K562 (cell line): ENCODE results near the gene USP20. TPM values are rescaled to one million over a fixed set of nuclear protein-coding genes. Genes with fewer than 3 reads are reported as not detected.

ENCODE experiments used
- ADNP ChIP-seq: fragments of 200-800 bp; sonication (Bioruptor generic); IDR thresholded peaks from 2 replicates; pipeline ENCODE4 v1.6.1; 2016; ENCODE audit warnings: missing genetic modification characterization, missing compliant biosample characterization
- BRD4 ChIP-seq: fragments of 200-600 bp; sonication (generic); IDR thresholded peaks from 2 replicates; pipeline ENCODE4 v1.6.1; 2017; ENCODE audit warnings: inconsistent platforms
- DDX20 ChIP-seq: fragments of 450-650 bp; IDR thresholded peaks from 2 replicates; pipeline ENCODE4 v1.6.1; 2016; ENCODE audit warnings: missing genetic modification characterization, low read depth, mild to moderate bottlenecking, missing compliant biosample characterization, moderate library complexity
- ERF ChIP-seq: fragments of 450-650 bp; formaldehyde crosslinking; IDR thresholded peaks from 2 replicates; pipeline ENCODE4 v1.4.0; 2020; ENCODE audit warnings: mild to moderate bottlenecking, mixed read lengths
- ETV1 ChIP-seq: fragments of 450-650 bp; conservative IDR thresholded peaks from 2 replicates; pipeline ENCODE4 v1.6.1; 2016; ENCODE audit warnings: missing genetic modification characterization, control low read depth, low read depth, missing compliant biosample characterization
- EWSR1 ChIP-seq: fragments of 450-650 bp; IDR thresholded peaks from 2 replicates; pipeline ENCODE4 v1.6.1; 2018; ENCODE audit warnings: borderline replicate concordance, mild to moderate bottlenecking, low read depth, moderate library complexity; ENCODE audit not compliant: partially characterized antibody
- GATAD2A ChIP-seq: fragments of 450-650 bp; IDR thresholded peaks from 2 replicates; pipeline ENCODE4 v1.6.1; 2017
- HDGF ChIP-seq: fragments of 450-650 bp; IDR thresholded peaks from 2 replicates; pipeline ENCODE4 v1.6.1; 2016
- HMG20B ChIP-seq: fragments of 250-450 bp; sonication (Bioruptor Pico); IDR thresholded peaks from 2 replicates; pipeline ENCODE4 v1.5.0; 2021; ENCODE audit warnings: mild to moderate bottlenecking
- KAT8 ChIP-seq: fragments of 450-650 bp; IDR thresholded peaks from 2 replicates; pipeline ENCODE4 v1.6.1; 2016; ENCODE audit warnings: low read depth, mild to moderate bottlenecking
- MBD2 ChIP-seq: sonication (generic); IDR thresholded peaks from 2 replicates; pipeline ENCODE4 v1.6.1; 2016; ENCODE audit warnings: low read depth, borderline replicate concordance
- PPARD ChIP-seq: fragments of 250-450 bp; sonication (Bioruptor Pico); IDR thresholded peaks from 2 replicates; pipeline ENCODE4 v1.8.0; 2022; ENCODE audit warnings: inconsistent platforms, mild to moderate bottlenecking, moderate library complexity
- RB1 ChIP-seq: fragments of 450-650 bp; IDR thresholded peaks from 2 replicates; pipeline ENCODE4 v1.6.1; 2017; ENCODE audit warnings: low read depth, mild to moderate bottlenecking
- SETDB1 ChIP-seq: IDR thresholded peaks from one replicate; pipeline ENCODE4 v1.6.1; 2012; ENCODE audit warnings: low read length, control low read depth, inconsistent platforms
- SP1 ChIP-seq: sonication (generic); formaldehyde crosslinking; IDR thresholded peaks from 2 replicates; pipeline ENCODE4 v1.8.1; 2022; ENCODE audit warnings: mild to moderate bottlenecking, missing genetic modification reagents
- ZNF23 ChIP-seq: fragments of 250-450 bp; sonication (Bioruptor Pico); IDR thresholded peaks from 2 replicates; pipeline ENCODE4 v1.4.0; 2020; ENCODE audit warnings: mild to moderate bottlenecking
- ZNF253 ChIP-seq: fragments of 250-450 bp; sonication (Bioruptor Pico); conservative IDR thresholded peaks from 2 replicates; pipeline ENCODE4 v1.6.1; 2021; ENCODE audit warnings: mild to moderate bottlenecking
- ZNF644 ChIP-seq: fragments of 200-800 bp; sonication (Bioruptor generic); IDR thresholded peaks from 2 replicates; pipeline ENCODE4 v1.6.1; 2016; ENCODE audit warnings: low read depth, missing genetic modification characterization, missing compliant biosample characterization
- polyA plus RNA-seq, 8 experiments: library from polyadenylated mRNA; depleted of rRNA in 4 of 8; stranded (reverse) in 5 of 8; unstranded in 3 of 8; fragments of >200 nt; fragmentation: Nextera tagmentation in 2 of 8; fragmentation: Illumina TruSeq in 1 of 8; extraction: Ambion mirVana in 2 of 8; extraction: Trizol in 1 of 8; gene quantifications; 2 replicates each; pipeline versions ENCODE4 v1.2.1 to v1.2.3, GENCODE V29; 2011 to 2014; ENCODE audit warnings: inconsistent platforms in 1 of 8, missing spikeins in 1 of 8
- total RNA-seq, 7 experiments: library from RNA; depleted of rRNA in 6 of 7; stranded (reverse); fragments of >200 nt in 6 of 7; fragmentation: Illumina TruSeq in 2 of 7; extraction: Trizol in 2 of 7; gene quantifications; 2 replicates each; pipeline versions ENCODE4 v1.2.1 to v1.2.3, GENCODE V29; 2011 to 2021; ENCODE audit warnings: low replicate concordance in 1 of 7
- TF ChIP-seq, protein P1 (sequence below): fragments of 450-650 bp; formaldehyde crosslinking; IDR thresholded peaks from 2 replicates; pipeline ENCODE4 v1.4.0; 2020; ENCODE audit warnings: mild to moderate bottlenecking, mixed read lengths
- TF ChIP-seq, protein P2 (sequence below): fragments of 250-450 bp; sonication (Bioruptor Pico); IDR thresholded peaks from 2 replicates; pipeline ENCODE4 v1.4.0; 2020
- TF ChIP-seq, protein P3 (sequence below): fragments of 250-450 bp; sonication (Bioruptor Pico); IDR thresholded peaks from 2 replicates; pipeline ENCODE4 v1.4.0; 2020; ENCODE audit warnings: borderline replicate concordance

USP20 gene
- total and polyA plus RNA-seq, 9 of the 15 experiments (the other 6 are each of a cell fraction or from before 2014, with no cell fraction given), result 1.9 to 136 (median 49.1) TPM

DNA sequence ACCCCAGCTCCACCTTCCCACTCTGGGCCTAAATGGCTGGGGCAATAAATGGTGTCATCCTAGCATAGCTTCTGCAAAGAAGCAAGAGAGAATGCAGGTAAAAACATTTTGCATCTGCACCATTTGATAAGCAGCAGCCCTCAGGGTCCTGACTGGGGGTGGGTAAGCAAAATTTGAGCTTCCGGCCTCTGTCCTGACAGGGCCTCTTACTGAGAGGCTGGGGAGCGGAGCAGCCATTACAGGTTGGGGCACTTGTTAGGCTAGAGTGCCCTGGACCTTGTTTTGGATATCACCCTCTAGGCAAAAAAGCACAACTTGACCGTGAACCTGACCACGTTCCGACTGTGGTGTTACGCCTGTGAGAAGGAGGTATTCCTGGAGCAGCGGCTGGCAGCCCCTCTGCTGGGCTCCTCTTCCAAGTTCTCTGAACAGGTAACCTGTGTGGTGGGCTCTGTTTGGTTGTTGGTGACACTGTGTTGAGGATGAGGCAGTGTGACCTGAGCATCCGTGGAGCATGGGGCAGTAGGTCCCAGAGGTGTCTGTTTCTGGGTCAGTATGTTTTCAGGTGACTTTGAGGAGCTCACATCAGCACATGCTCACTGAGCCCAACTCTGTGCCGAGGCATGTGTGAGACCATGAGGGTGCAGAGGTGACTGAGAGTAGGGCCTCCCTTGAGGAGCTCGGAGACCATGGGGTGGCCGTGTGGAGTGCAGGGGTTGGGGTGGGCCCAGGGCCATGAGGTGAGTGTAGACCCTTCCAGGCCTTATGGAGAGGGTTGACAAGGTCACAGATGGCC is 23.1 kb downstream of the USP20 start (continued):
- TF ChIP-seq, protein P1, sequence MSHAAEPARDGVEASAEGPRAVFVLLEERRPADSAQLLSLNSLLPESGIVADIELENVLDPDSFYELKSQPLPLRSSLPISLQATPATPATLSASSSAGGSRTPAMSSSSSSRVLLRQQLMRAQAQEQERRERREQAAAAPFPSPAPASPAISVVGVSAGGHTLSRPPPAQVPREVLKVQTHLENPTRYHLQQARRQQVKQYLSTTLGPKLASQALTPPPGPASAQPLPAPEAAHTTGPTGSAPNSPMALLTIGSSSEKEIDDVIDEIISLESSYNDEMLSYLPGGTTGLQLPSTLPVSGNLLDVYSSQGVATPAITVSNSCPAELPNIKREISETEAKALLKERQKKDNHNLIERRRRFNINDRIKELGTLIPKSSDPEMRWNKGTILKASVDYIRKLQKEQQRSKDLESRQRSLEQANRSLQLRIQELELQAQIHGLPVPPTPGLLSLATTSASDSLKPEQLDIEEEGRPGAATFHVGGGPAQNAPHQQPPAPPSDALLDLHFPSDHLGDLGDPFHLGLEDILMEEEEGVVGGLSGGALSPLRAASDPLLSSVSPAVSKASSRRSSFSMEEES (CRISPR knock-in tag), result no peak
- no peak for TF ChIP-seq RB1
- TF ChIP-seq KAT8, result no peak
- TF ChIP-seq, protein P2, sequence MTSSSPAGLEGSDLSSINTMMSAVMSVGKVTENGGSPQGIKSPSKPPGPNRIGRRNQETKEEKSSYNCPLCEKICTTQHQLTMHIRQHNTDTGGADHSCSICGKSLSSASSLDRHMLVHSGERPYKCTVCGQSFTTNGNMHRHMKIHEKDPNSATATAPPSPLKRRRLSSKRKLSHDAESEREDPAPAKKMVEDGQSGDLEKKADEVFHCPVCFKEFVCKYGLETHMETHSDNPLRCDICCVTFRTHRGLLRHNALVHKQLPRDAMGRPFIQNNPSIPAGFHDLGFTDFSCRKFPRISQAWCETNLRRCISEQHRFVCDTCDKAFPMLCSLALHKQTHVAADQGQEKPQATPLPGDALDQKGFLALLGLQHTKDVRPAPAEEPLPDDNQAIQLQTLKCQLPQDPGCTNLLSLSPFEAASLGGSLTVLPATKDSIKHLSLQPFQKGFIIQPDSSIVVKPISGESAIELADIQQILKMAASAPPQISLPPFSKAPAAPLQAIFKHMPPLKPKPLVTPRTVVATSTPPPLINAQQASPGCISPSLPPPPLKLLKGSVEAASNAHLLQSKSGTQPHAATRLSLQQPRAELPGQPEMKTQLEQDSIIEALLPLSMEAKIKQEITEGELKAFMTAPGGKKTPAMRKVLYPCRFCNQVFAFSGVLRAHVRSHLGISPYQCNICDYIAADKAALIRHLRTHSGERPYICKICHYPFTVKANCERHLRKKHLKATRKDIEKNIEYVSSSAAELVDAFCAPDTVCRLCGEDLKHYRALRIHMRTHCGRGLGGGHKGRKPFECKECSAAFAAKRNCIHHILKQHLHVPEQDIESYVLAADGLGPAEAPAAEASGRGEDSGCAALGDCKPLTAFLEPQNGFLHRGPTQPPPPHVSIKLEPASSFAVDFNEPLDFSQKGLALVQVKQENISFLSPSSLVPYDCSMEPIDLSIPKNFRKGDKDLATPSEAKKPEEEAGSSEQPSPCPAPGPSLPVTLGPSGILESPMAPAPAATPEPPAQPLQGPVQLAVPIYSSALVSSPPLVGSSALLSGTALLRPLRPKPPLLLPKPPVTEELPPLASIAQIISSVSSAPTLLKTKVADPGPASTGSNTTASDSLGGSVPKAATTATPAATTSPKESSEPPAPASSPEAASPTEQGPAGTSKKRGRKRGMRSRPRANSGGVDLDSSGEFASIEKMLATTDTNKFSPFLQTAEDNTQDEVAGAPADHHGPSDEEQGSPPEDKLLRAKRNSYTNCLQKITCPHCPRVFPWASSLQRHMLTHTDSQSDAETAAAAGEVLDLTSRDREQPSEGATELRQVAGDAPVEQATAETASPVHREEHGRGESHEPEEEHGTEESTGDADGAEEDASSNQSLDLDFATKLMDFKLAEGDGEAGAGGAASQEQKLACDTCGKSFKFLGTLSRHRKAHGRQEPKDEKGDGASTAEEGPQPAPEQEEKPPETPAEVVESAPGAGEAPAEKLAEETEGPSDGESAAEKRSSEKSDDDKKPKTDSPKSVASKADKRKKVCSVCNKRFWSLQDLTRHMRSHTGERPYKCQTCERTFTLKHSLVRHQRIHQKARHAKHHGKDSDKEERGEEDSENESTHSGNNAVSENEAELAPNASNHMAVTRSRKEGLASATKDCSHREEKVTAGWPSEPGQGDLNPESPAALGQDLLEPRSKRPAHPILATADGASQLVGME (CRISPR knock-in tag), result 0 out of 2 replicates have a peak, but pooled peaks have one; percentile 29
- no peak for TF ChIP-seq ZNF253
- TF ChIP-seq PPARD, result no peak
- no peak for TF ChIP-seq ZNF644 (tag)
- no peak for TF ChIP-seq ADNP (tag)
- no peak for TF ChIP-seq GATAD2A
- no peak for TF ChIP-seq EWSR1
- no peak for TF ChIP-seq MBD2
- TF ChIP-seq ZNF23 (CRISPR knock-in tag), result no peak
- TF ChIP-seq, protein P3, sequence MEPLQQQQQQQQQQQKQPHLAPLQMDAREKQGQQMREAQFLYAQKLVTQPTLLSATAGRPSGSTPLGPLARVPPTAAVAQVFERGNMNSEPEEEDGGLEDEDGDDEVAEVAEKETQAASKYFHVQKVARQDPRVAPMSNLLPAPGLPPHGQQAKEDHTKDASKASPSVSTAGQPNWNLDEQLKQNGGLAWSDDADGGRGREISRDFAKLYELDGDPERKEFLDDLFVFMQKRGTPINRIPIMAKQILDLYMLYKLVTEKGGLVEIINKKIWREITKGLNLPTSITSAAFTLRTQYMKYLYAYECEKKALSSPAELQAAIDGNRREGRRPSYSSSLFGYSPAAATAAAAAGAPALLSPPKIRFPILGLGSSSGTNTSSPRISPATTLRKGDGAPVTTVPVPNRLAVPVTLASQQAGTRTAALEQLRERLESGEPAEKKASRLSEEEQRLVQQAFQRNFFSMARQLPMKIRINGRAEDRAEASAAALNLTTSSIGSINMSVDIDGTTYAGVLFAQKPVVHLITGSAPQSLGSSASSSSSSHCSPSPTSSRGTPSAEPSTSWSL (CRISPR knock-in tag), result no peak
- 0 out of 2 replicates have a peak, but pooled peaks have one; percentile 10 for TF ChIP-seq ETV1 (tag)
- TF ChIP-seq SP1 (CRISPR knock-in tag), result no peak
- TF ChIP-seq DDX20 (tag), result no peak
- TF ChIP-seq ERF (CRISPR knock-in tag), result 0 out of 2 replicates have a peak, but pooled peaks have one; percentile 46
- no peak for TF ChIP-seq BRD4
- no peak for TF ChIP-seq HMG20B (CRISPR knock-in tag)
- no peak for TF ChIP-seq SETDB1
- no peak for TF ChIP-seq HDGF
